C4-2B (cell line): ENCODE data around the gene CRYGB.

Experiments
- ZFX ChIP-seq: fragments of 450-650 bp; IDR thresholded peaks from 2 replicates; pipeline ENCODE4 v1.6.1; 2017
- TF ChIP-seq, protein P1 (sequence below): fragments of 450-650 bp; conservative IDR thresholded peaks from 2 replicates; pipeline ENCODE4 v1.5.1; 2017; ENCODE audit warnings: mild to moderate bottlenecking

DNA sequence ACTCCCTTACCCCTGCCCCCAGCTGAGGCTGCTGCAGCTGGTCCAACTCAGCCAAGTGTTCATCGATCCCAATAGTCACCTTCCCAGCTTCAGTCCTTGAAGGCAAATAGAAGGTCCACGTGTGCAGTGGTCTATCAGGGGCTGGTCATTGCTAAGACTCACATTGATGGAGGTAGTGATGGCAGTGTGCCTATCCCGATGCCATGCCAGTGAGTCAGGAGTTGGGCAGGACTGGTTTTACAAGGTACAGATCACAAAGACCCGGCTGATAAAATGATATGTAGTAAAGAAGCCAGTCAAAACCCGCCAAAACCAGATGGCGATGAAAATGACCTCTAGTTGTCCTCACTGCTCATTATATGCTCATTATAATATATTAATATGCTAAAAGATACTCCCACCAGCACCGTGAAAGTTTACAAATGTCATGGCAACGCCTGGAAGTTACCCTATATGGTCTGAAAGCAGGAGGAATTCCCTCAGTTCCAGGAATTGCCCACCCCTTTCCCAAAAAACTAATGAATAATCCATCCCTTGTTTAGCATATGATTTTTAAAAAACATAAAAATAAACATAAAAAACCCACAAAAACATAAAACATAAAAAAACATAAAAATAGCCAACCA lies 46.8 kb upstream of the CRYGB start:
- TF ChIP-seq, protein P1, sequence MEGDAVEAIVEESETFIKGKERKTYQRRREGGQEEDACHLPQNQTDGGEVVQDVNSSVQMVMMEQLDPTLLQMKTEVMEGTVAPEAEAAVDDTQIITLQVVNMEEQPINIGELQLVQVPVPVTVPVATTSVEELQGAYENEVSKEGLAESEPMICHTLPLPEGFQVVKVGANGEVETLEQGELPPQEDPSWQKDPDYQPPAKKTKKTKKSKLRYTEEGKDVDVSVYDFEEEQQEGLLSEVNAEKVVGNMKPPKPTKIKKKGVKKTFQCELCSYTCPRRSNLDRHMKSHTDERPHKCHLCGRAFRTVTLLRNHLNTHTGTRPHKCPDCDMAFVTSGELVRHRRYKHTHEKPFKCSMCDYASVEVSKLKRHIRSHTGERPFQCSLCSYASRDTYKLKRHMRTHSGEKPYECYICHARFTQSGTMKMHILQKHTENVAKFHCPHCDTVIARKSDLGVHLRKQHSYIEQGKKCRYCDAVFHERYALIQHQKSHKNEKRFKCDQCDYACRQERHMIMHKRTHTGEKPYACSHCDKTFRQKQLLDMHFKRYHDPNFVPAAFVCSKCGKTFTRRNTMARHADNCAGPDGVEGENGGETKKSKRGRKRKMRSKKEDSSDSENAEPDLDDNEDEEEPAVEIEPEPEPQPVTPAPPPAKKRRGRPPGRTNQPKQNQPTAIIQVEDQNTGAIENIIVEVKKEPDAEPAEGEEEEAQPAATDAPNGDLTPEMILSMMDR = no peak
- TF ChIP-seq ZFX = no peak
